ENCODE measurements around the gene MAML3. TPM values are rescaled to one million over a fixed set of nuclear protein-coding genes. Genes with fewer than 3 reads are reported as not detected.

MAML3 gene
- total RNA-seq, 1 experiment from 2014 or later, result 12.1 TPM

- intact Hi-C loops (cut with micrococcal nuclease; ENCODE audit: unreplicated experiment), result loop anchor here (2.0 to 5.0 kb wide), 4 partner anchors 28 to 391 kb away; no protein-coding TSS in a partner anchor
- ChIA-PET CTCF (interaction anchor here (0.7 to 1.9 kb wide), 12 partner anchors 11 to 445 kb away, joined by 3 to 11 read pairs (median 4); no protein-coding TSS in a partner anchor), POLR2A (interaction anchor here (0.8 to 1.9 kb wide), 5 partner anchors 12 to 204 kb away, joined by 5 to 9 read pairs (median 7); no protein-coding TSS in a partner anchor)
- TF ChIP-seq CTCF (IDR thresholded peaks at IDR 0.05; ENCODE audit: insufficient read depth in 1 of 2, low read depth in 1 of 2, low read length in 1 of 2, severe bottlenecking in 1 of 2, unreplicated experiment in 1 of 2), result no peak
- H3K27me3 ChIP-seq (replicated peaks; ENCODE audit: control insufficient read depth, insufficient read depth, low read length), result no peaks in the 10 kb centered on the region
- H3K27ac Mint-ChIP-seq (ENCODE audit: unreplicated experiment), result peak overlapping the region; percentile 96
- no peak for DNase-seq
- H3K4me1 ChIP-seq, result peaks cover 66% of the 10 kb centered on the region
- no peaks in the 10 kb centered on the region for H3K9me3 Mint-ChIP-seq (ENCODE audit: unreplicated experiment)
- no peaks in the 10 kb centered on the region for H3K27me3 Mint-ChIP-seq (ENCODE audit: insufficient read depth, unreplicated experiment)
- H3K4me3 Mint-ChIP-seq (ENCODE audit: unreplicated experiment), result peak overlapping the region; percentile 79
- H3K9me3 ChIP-seq, result no peaks in the 10 kb centered on the region
- H3K4me1 Mint-ChIP-seq (ENCODE audit: low read depth, unreplicated experiment), result peaks cover 54% of the 10 kb centered on the region
- H3K36me3 ChIP-seq (ENCODE audit: control insufficient read depth, insufficient read depth, low read length), result no peaks in the 10 kb centered on the region
- peak overlapping the region; percentile 21 for H3K4me3 ChIP-seq (ENCODE audit: low read depth, low read length)
- BruUV-seq (replicated peaks), result no TSS peak
- H3K36me3 Mint-ChIP-seq (ENCODE audit: insufficient read depth, unreplicated experiment), result peaks cover 6% of the 10 kb centered on the region
Measured at GRCh38 chr4:140048419-140048995, 105.5 kb downstream of the MAML3 start.

GRCh38 chr4:140047786-140048185 is 106.2 kb downstream of the MAML3 start:
- no peaks in the 10 kb centered on the region for H3K27me3 Mint-ChIP-seq (ENCODE audit: insufficient read depth, unreplicated experiment)
- no peak overlapping the region for H3K4me3 ChIP-seq (ENCODE audit: low read depth, low read length)

More at GRCh38 chr4:140047786-140048185, 106.2 kb downstream of the MAML3 start:
- intact Hi-C loops (cut with micrococcal nuclease; ENCODE audit: unreplicated experiment), result loop anchor here (2.0 to 5.0 kb wide), 4 partner anchors 27 to 390 kb away; no protein-coding TSS in a partner anchor
- no peak for TF ChIP-seq CTCF (IDR thresholded peaks at IDR 0.05; ENCODE audit: insufficient read depth in 1 of 2, low read depth in 1 of 2, low read length in 1 of 2, severe bottlenecking in 1 of 2, unreplicated experiment in 1 of 2)
- ChIA-PET CTCF (no interaction called here), POLR2A (no interaction called here)
- DNase-seq, result no peak
- no peak overlapping the region for H3K27ac Mint-ChIP-seq (ENCODE audit: unreplicated experiment)
- peaks cover 6% of the 10 kb centered on the region for H3K36me3 Mint-ChIP-seq (ENCODE audit: insufficient read depth, unreplicated experiment)
- peaks cover 67% of the 10 kb centered on the region for H3K4me1 ChIP-seq
- no peaks in the 10 kb centered on the region for H3K9me3 ChIP-seq
- no peaks in the 10 kb centered on the region for H3K36me3 ChIP-seq (ENCODE audit: control insufficient read depth, insufficient read depth, low read length)
- peak overlapping the region; percentile 79 for H3K4me3 Mint-ChIP-seq (ENCODE audit: unreplicated experiment)
- BruUV-seq (replicated peaks), result no TSS peak
- H3K4me1 Mint-ChIP-seq (ENCODE audit: low read depth, unreplicated experiment), result peaks cover 54% of the 10 kb centered on the region
- no peaks in the 10 kb centered on the region for H3K27me3 ChIP-seq (replicated peaks; ENCODE audit: control insufficient read depth, insufficient read depth, low read length)
- no peaks in the 10 kb centered on the region for H3K9me3 Mint-ChIP-seq (ENCODE audit: unreplicated experiment)

Data from Caco-2 (cell line).